HL-60/S4 (cell line): ENCODE data around the gene KIAA0825.

ENCODE experiments used
- in situ Hi-C: fragments of 300-500 bp; cut with MboI; formaldehyde crosslinking; loops from 2 replicates; pipeline ENCODE4 v1.14.3; 2022; ENCODE audit warnings: low sequenced_read_pairs

The KIAA0825 gene

GRCh38 chr5:94111209-94112004 lies 507.0 kb downstream of the KIAA0825 start:
- in situ Hi-C loops: no loop called here

DNA sequence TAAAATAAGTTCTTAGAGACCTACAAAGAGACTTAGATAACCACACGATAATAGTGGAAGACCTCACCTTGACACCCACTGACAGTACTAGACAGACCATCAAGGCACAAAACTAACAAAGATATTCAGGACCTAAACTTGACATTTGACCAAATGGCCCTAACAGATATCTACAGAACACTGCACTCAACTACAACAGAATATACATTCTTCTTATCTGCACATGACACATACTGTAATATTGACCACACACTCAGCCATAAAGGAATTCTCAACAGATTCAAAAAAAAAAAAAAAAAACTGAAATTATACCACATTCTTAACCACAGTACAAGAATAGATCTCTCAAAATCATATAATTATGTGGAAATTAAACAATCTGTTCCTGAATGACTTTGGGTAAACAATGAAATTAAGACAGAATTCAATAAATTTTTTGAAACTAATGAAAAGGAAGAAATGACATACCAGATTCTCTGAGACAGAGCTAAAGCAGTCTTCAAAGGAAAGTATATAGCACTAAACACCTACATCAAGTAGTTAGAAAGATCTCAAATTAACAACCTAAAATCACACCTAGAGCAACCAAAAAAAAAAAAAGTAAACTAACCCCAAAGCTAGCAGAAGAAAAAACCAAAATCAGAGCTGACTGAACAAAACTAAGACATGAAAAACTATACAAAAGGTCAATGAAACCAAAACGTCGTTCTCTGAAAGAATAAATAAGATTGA lies 514.7 kb downstream of the KIAA0825 start:
- in situ Hi-C loops: no loop called here
